HG03045 (cell line): ENCODE data around the gene ELOF1.
"Not testable (repeated sequence)": the region's sequence is repeated elsewhere in the genome, so short reads cannot be mapped to it uniquely, and the experiment has no call there.

Source experiments
- ATAC-seq: cut with Tn5 transposase; IDR thresholded peaks from one replicate; pipeline ENCODE4 v1.9.1; 2021; ENCODE audit warnings: mild to moderate bottlenecking, moderate library complexity; ENCODE audit not compliant: unreplicated experiment

ELOF1 gene

DNA sequence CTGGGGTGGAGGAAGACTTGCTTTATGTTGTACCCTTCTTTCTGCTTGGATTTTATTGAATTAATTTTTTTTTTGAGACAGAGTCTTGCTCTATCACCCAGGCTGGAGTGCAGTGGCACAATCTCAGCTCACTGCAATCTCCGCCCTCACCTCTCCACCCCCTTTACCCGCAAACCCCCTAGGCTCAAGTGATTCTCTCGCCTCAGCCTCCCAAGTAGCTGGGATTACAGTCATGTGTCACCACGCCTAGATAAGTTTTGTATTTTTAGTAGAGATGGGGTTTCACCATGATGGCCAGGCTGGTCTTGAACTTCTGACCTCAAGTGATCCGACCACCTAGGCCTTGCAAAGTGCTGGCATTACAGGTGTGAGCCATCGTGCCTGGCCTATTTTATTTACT lies 14.3 kb upstream of the ELOF1 start:
- ATAC-seq: not testable (repeated sequence)

DNA sequence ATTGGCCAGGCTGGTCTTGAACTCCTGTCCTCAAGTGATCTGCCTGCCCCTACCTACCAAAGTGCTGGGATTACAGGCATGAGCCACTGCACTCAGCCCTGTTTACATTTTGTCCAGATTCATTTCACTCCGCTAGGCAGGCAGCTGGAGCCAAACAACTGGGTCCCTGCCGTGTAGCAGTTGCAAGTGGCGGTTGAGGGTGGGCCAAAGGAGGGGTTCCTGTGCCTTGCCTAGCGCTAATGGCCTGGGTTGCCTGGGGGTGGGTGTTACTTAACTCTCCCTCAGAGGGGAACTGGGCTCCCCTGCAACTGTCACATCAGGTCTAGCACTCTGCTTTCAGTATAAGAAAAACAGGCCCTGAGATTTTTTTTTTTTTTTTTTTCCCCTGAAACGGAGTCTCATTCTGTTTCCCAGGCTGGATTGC lies 11.0 kb upstream of the ELOF1 start:
- no peak for ATAC-seq

DNA sequence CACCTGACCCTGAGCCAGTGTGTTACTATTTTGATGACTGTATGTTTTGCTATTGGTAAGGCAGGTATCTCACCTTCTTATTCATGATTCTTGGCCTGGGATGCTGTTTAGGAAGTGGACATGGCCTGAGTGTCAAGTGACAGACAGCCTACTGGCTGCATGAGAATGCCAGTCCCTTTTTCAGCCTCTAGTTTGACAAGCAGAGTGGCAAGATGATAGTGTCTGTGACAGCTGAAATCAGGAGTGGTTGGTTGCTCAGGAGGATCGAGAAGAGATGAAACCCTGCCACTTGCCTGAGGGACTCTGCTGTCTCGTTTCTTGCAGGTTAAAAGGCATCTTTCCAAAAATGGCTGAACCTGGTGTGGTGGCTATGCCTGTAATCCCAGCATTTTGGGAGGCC lies 7.1 kb upstream of the ELOF1 start:
- ATAC-seq: no peak

DNA sequence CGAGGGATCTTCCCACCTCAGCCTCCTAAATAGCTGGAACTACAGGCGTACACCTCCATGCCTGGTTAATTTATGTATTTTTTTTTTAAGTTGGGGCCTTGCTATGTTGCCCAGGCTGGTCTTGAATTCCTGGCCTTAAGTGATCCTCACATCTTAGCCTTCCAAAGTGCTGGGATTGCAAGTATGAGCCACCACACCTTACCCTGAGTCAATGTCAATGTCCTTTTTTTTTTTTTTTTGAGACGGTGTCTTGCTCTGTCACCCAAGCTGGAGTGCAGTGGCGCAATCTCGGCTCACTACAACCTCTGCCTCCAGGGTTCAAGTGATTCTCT lies 6.6 kb upstream of the ELOF1 start:
- ATAC-seq: not testable (repeated sequence)

DNA sequence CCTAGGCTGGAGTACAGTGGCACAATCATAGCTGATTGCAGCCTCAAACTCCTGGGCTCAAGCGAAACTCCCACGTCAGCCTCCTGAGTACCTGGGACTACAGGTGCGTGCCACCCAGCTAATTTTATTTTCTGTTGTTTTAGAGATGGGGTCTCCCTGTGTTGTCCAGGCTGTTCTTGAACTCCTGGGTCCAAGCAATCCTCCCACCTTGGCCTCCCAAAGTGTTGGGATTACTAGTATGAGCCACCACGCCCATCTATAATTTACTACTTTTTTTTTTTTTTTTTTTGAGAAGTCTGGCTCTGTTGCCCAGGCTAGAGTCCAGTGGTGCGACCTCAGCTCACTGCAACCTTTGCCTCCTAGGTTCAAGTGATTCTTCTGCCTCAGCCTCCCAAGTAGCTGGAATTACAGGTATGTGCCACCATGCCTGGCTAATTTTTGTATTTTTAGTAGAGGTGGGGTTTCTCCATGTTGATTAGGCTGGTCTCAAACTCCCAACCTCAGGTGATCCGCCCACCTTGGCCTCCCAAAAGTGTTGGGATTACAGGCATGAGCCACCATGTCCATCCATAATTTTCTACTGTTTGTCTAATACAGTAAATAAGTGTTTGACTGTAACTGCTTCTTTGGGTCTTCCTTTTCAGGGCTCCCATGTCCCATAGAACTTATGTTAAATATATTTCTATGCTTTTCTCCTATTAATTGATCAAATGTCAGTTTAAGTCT lies 5.2 kb upstream of the ELOF1 start:
- ATAC-seq: not testable (repeated sequence)

DNA sequence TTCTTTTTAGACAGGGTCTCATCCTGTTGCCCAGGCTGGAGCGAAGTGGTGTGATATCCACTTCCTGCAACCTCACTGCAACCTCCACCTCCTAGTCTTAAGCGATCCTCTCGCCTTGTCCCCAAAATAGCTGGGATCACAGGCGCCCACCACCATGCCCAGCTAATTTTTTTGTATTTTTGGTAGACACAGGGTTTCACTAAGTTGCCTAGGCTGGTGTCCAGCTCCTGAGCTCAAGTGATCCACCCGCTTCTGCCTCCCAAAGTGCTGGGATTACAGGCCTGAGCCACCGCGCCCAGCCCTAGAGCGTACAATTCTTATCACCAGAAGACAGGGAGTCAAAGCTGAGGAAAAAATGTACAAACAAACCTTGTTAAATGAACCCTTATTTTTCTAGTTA lies 4.5 kb upstream of the ELOF1 start:
- ATAC-seq: no peak

DNA sequence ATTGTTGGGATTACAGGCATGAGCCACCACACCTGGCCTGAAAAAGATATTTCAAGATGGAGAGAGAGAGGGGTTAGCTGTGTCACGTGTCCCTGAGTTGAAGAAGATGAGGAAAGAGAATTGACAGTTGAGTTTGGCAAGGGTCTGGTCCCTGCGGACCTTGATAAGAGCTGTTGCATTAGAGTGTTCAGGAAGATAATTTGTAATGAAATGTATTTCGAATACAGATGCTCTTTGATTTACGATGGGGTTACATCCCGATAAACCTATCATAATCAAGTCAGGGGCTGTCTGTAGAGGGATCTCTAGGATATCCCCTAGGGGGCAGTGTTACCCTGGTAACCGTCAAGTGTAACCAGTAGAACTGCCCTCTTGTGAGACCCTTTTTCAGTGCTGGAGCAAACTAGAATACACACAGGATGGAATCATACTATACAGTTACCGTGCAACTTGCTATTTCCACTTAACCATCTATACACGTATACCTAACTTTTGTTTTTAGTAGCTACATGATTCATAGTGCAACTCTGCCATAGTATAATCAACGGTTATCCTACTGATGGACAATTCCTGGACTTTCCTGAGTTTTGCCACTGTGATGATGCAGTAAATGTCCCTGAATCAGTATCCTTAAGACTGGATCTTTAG lies 1.5 kb upstream of the ELOF1 start:
- no peak for ATAC-seq

DNA sequence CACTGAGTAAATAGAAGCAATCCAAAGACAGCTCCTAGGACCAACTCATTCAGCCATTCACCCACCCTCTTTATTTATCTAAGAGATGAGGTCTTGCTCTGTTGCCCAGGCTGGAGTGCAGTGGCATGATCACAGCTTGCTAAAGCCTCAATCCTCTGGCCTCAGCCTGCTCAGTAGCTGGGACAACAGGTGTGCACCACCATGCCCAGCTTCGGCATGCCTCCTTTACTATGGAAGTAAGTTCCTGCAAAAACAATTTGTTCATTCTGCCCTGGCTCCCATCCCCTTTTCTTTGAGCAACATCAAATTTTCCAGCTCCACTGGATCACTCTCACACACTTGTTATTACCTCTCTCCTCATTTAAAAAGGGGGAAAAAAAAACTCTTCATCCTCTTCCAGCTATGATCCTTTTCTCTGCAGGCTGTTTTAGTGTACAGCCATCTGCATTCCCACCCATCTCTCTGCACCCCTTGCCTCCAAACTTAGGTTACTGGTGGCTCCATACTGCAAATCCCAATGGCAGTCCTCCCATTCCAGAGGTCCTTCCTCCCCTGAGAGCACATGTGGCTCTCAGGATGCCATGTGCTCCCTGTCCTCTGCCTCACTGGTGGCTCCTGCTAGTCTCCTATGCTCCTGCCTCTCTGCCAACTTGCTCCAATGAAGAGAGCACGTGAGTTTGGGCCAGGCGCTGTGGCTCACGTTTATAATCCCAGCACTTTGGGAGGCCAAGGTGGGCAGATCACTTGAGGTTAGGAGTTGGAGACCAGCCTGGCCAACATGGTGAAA lies 2.2 kb downstream of the ELOF1 start:
- ATAC-seq: no peak

DNA sequence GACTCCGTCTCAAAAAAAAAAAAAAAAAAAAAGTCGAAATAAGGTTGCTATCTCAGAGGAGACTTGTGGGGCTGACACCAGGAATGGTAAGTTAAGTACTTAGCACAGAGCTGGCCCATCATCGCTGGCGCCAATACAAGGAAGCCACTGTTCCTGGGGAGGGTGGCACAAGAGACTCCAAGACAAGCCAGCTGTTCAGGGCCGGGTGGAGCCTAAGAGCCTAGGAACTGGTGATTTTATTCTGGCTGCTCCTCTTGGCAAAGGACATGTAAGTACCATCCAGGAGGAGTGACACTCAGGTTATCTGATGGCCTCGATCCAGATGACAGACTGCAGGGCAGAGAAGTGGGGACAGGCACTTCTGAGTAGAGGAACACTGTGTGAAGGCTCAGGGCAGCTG lies 3.8 kb downstream of the ELOF1 start:
- ATAC-seq: no peak

DNA sequence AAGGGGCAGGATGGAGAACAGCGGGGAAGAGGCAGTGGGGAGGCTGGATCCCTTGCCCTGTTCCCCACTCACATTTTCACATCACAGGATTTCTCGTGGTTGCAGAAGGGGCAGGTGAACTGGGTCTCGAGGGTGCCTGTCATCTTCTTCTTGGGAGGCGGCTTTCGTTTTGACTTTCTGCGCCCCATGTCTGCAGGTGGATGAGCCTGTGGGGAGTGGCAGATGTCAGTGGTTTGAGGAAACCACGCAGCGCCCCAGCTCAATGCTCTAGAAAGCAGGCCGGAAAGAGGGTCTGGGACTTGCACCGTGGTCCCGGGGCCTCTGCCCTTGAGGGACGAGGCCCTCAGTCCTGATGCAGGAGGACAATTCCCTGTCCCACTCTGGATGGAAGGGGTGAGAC lies 4.9 kb downstream of the ELOF1 start:
- no peak for ATAC-seq

DNA sequence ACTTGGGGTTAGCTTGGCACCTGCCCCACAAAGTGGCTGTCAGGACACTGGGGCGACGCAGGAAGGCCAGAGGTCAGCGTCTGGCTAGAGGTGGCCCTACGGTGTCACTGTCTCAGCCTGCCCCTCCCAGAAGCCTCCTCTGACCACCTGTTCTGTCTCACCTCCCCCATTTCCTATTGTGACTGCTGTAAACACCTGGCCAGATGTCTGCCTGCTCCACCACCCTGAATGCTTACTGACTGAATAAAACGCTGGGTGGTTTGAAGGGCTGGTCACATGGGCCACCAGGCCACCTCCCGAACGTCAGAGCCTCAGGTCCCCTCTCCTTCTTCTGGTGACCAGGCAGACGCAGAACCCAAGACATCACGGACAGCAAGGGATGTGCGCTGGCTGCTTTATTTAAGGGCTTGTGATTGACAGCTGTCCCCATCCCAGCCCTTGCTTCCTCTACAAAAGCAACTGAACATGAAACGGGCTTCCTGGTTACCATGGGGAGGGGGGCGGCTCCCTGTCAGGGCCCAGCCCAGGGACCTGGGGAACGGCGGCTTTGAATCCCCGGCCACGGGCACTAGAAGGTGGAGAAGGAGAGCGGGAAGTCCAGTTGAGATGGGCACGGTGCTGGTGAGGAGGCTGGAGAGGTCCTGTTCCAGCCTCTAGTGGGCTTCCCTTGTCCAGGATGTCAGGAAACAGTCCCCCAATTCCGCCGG lies 6.2 kb downstream of the ELOF1 start:
- no peak for ATAC-seq

DNA sequence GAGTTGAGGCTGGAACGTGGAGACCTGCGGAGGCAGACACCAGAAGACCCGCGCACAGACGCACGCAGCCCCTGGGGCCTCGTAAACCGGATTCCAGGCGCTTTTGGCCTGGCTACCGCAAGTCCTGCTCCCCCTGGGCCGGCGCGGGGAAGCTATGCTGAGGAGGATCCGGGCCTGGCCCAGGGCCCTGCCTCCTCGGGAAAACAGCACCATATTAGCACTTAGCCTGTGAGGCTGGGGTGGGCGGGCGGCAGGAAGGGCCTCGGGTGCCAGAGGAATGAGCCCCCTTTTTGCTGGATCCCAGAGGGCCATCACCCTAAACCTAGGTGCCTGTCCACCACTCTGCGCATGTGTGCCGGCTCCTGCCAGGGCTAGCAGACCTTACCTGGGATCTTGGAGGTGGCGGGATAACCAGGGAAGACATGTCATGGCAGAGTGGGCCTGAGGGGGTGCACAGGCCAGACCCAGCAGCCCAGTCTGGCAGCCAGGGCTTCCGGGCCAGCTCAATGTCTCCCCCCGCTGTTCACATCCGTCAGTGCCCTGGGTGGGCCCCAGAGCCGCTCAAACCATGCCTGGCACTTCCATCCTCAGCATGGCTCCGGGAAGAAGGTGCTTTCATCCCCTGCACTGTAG lies 7.3 kb downstream of the ELOF1 start:
- no peak for ATAC-seq

DNA sequence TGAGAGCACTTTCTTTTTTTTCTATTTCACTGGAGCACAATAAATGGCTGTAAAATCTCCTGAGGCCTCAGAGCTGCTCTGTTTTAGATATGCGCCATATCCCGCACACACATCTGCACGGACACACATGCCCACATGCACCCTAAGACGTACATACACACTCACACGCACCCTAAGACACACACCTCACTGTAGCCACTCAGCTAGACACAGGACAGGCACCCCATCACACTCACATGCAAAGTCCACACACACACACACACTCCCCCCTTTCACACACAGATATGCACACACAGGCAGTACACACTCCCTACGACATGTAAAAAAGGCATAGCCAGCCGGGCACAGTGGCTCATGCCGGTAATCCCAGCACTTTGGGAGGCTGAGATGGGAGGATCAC lies 8.8 kb downstream of the ELOF1 start:
- ATAC-seq: no peak

DNA sequence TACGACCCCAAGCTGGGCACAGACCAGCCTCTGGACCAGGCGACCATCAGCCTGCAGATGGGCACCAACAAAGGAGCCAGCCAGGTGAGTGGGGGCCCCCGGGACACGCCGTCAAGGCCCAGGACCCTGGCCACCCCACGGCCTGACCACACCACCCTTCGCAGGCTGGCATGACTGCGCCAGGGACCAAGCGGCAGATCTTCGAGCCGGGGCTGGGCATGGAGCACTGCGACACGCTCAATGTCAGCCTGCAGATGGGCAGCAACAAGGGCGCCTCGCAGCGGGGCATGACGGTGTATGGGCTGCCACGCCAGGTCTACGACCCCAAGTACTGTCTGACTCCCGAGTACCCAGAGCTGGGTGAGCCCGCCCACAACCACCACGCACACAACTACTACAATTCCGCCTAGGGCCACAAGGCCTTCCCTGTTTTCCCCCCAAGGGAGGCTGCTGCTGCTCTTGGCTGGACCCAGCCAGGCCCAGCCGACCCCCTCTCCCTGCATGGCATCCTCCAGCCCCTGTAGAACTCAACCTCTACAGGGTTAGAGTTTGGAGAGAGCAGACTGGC lies 9.6 kb downstream of the ELOF1 start:
- no peak for ATAC-seq

DNA sequence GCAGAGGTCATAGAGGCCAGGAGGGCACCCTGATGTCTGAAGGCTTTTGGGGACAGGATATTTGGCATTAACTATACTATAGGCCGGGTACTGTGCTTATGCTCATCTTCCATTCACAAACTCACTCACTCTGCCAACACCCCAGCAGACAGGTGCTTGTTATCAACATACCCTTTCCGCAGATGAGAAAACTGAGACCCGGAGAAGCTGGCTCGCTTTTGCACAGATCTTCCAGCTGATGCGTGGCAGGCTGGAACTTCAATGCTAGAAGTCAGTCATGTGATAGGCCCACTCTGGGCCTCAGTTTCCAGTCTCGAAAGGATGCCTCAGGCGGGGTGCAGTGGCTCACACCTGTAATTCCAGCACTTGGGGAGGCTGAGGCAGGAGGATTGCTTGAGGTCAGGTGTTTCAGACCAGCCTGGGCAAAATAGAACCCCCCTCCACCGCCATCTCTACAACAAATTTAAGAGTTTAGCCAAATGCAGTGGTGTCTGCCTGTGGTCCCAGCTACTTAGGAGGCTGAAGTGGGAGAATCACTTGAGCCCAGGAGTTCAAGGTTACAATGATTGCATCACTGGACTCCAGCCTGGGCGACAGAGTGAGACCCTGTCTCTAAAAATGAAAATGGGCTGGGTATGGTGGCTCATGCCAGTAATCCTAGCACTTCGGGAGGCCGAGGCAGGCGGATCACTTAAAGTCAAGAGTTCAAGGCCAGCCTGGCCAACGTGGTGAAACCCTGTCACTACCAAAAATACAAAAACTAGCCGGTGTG lies 10.9 kb downstream of the ELOF1 start:
- no peak for ATAC-seq

DNA sequence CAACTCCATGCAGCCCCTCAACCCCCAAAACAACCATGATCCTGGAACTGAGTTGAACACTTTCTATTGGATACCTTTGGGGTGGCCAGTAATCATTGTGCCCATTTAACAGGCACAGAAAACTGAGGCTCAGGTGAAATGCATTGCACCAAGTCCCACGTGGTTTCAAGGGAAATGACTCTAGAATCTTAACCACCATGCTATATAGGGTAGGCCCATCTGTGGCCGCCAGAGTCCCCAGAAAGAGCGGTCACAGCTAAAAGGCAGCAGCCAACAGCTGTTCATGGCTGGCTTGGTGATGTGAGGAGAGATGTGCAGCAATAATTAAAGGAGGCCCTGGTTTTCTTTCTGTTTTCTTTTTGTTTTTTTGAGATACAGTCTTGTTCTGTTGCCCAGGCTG lies 17.8 kb downstream of the ELOF1 start:
- ATAC-seq: no peak

DNA sequence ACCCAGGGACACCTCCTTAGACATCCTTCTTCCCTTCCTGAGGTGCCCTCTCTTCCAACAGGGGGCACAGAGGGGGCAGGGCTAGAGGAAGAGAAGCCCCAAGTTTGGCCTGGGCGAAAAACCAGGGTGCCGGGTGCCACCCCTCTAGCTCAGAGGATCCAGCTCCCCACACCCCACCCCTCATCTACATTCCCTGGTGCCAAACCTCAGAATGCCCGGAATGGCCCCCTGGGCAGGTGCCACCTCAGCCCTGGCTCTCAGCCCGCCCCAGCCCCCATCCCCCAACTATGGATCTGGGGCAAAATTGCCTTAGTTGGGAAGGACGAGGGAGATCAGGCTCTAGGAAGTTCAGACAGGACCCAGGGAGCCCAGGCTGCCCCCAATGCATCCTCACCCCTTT lies 18.4 kb downstream of the ELOF1 start:
- ATAC-seq: no peak

DNA sequence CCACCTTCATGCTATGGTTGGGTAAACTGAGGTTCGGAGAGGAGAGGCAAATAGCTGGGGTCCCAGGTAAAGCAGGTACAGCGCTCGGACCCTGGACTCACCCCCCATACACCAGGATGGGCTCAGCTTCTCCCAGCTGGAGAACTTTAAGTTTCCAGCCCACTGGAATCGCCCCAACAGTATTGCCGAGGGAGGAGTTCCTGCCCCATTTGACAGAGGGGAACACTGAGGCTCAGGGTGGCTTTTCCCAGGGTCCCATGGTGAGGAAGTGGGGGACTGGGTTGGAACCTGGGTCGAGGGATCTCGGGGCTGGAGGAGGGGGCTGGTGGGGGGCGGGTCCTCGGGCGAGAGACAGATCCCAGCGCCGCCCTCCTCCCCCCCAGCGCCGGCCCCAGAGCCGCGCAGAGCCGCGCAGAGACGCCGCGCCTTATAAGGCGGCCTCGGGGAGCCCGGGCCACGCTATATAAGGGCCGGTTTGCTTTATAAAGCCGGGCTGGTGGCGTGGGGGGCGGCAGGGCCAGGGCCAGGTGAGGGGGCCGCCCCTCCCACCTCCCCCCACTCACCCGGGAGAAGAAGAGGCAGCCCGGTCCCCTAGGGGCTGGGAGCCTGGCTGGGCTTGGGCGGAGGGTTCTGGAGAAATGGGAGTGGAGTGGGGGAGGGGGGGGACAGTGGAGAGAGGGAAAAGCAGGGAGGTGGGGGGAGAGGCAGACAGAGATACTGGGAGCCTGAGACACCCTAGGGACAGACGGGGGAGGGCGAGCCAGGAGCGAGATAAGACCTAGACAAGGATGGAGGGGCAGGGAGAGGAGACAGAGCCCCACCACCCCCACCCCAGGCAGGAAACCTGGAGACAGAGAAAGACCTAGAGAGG lies 19.3 kb downstream of the ELOF1 start:
- ATAC-seq: no peak
